Stimulated activated CD8-positive, alpha-beta memory T cell treated with anti-CD3 and anti-CD28 coated beads, Interleukin-4, amount 100 ng/mL, for 4 hours (primary cell): Measurements from ENCODE around the gene MORC2.

ENCODE experiments used
- DNase-seq, 2 donors: peaks; one replicate each; pipeline ENCODE4 v3.0.0-alpha.2; 2020; ENCODE audit warnings: low read depth in 2 of 2, low spot score in 1 of 2

Gene MORC2

DNA sequence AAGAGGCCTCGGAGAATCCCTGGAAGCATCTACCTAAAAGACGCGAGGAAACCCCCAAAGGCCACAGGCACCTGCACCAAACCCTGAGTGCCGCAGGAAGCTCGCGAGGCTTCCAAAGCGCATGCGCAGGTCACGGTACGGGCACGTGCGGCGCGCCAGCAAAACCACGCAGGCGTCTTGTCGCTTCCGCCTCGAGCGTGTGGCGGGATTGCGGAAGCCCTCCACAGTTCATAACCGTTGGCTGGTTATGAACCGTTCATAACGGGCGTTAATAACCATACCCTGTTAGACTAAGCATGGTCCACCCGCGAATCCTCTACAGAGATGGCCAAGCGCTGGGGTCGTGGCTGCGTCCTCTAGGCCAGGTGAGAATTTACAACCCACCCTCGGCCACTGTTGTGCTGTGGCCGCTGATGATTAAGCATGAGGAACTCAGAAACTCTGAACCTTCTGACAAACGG, 46.4 kb downstream of the MORC2 start:
- DNase-seq: peak; percentile 67 to 69

DNA sequence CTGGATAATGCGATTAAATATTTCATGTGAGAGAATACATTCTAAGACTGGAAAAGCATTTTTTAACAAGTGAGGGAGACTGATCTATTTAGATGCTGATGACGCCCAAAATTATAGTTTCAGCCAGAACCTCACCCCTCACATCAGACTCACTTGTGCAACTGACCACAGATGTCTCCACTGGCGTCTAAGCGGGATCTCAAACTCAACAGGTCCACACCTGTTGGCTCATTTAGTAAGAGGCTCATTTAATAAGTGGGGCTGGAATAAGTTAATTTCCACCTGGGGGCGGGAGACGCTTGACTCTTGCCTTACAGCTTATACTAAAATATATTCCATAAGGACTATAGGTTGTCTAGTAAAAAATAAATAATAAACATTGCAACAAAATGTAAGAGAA, 47.5 kb downstream of the MORC2 start:
- DNase-seq: no peak

DNA sequence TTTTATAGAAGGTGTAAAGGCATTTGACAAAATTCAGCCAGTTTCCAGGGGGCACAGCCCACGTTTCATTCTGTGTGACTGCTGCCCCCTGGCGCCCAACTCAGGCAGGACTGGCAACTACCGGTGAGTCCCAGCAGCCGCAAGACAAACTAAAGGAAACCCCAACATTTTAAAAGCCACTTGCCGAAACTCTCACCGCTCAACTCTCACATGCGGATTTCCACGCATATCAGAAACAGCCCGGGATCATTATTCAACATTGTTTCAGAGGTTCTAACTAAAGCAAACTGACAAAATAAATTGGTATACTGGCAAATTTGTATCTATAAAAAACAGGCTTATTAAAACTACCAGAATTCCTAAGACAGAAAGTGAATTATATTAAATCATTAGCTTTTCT, 48.2 kb downstream of the MORC2 start:
- DNase-seq: peak; percentile 67 to 81

DNA sequence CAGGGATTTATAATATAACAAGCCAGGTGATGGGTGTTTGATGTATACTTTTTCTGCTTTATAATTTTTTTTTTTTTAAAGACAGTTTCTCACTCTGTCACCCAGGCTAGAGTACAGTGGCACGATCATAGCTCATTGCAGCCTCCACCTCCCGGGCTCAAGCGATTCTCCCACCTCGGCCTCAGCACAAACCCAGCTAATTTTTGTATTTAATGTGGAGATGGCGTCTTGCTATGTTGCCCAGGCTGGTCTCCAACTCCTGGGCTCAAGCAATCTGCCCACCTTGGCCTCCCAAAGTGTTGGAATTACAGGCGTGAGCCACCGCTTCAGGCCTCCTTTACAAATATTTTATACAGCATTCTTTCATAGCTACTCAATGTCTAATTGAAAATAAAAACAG, 48.6 kb downstream of the MORC2 start:
- DNase-seq: no peak

DNA sequence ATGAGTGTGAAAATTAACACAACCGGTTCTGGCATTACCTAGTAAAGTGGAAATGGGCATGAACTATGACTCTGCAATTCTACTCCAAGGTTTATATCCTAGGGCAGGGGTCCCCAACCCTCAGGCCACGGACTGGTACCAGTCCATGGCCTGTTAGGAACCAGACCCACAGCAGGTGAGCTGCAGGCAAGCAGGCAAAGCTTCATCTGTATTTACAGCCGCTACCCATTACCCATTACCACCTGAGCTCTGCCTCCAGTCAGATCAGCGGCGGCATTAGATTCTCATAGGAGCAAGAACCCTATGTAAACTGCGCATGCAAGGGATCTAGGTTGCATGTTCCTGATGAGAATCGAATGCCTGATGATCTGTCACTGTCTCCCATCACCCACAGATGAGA, 49.8 kb downstream of the MORC2 start:
- no peak for DNase-seq

DNA sequence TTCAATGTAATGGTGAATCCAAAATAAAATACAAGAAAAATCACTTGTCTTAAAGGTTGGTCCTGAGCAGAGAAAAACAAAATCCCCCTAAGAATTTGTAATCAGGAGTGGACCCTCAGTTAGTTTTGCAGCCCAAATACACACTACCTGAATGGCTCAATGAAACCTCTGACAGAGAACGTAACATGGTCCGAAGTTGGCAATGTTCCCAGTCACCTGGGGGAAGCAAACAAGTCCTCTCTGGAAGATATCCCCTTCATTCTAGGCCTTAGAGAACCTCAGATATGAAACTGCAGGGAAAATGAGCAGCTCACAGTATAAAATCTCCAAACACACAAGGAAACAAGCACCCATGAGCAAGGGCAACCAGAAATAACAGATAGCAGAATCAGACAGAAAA, 58.2 kb downstream of the MORC2 start:
- no peak for DNase-seq

DNA sequence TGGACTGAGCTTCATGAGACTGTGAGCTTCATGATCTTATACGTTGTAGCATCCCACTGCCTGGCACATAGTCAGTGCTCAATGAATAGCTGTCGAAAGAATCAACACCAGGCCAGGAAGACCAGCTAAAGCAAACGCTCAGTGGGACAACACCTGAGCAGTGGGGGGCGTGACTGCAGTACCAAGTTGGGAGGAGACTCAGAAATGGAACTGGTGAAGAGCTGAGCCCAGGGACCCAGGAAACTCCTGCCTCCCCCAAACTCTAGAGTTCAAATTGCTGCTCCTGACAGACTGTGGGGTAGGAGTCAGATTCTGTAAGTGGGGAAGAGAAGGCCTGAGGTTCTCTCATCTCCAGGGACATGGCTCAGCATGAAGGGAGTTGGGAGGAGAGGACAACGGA, 59.3 kb downstream of the MORC2 start:
- DNase-seq: no peak

DNA sequence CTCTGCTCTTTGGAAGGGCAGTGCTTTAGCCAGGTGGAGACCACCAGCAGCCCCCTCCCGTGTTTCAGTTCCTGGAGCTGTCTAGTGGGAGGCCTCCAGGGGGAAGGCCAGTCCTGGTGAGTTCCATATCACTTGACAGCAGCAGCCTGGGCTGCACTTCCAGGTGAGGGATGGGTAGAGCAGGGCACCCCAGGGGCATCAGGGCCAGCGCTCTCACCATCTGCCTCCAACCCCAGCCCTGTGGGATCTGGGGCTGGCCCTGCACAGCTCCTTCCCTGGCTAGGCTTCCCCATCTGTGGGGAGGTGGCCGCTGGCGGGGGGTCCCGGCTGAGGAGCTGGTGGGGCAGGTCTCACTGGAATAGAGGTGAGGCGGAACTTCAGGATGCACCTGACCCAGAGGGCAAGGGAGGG, 60.5 kb downstream of the MORC2 start:
- DNase-seq: no peak

DNA sequence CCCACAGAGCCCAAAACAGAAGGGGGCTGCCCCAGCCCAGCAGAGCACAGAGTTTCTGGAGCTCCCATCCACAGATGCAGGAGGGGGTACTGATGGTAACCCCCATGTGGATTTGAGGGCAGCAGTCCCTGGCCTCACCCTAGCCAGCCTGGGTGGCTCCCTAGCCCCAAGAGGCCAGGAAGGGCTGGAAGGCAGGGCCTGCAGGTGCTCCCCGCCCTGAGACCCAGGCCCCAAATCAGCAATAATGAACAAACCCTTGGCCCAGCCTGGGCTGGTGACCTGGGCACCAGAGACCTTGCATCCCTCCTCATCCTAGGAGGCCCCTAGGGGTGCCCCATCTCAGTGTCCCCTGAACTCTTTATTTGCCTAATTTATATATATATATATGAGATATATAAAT, 61.6 kb downstream of the MORC2 start:
- DNase-seq: no peak

DNA sequence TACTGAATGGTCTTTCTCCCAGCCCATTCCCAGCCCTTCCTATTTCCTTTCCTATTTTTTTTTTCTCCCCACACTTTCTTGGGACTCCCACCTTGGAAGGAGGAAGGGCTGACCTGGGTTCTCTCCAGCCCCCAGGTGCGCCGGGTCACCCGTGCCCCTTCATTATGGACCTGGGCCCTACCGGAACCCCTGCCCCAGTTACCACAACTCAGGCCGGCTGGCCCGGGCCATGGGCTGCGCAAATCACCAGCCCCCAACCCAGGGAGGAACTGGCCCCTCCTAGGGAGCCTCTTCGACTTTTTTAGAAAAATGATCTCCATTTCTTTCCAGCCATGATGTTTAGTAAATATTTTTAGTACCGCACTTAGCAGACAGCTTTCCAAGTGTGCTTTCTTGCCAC, 62.2 kb downstream of the MORC2 start:
- DNase-seq: no peak

DNA sequence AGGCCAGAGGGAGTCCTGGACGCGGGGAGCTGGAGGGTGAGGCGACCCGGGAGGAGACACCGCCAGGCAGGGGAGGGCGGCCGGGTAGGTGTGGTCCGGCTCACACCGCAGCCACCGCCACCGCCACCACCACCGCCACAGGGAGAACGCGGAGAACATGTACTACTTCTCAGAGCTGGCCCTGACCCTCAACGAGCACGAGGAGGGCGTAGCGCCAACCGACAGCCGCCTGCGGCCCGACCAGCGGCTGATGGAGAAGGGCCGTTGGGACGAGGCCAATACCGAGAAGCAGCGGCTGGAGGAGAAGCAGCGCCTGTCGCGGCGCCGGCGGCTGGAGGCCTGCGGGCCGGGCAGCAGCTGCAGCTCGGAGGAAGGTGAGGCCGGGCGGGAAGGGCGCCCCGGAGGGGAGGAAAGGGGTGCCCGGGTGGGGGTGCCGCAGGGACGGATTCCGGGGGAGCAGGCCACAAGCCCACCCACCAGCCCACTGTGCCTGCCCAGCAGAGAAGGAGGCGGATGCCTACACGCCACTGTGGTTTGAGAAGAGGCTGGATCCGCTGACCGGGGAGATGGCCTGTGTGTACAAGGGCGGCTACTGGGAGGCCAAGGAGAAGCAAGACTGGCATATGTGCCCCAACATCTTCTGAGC, 62.8 kb downstream of the MORC2 start:
- DNase-seq: no peak

DNA sequence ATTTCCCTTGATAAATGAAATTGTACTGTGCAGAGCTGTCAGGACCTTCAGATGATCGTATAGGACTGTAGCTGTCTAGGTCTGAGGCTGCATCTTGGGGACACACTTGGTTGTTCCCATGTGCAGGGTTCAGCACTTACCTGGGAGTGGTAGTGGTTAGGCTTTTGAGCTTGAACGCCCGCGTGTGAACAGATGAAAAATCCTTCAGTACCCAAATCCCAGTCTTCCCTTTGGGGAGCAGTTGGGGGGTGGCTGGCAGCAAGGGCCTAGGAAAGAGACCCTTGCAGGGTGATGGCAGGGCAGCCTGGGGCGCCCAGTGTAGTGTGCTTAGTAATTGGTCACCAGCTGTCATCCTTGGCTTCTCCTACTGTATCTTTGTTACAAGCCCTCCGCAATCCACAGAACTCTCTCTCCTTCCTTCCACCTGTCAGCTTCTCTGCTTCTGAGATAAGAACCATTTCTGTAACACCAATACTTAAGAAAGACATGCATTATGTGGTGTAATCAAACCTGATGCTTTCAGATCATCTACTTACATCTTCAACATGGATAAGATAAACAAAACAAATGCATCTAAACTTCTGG, 64.6 kb downstream of the MORC2 start:
- no peak for DNase-seq

DNA sequence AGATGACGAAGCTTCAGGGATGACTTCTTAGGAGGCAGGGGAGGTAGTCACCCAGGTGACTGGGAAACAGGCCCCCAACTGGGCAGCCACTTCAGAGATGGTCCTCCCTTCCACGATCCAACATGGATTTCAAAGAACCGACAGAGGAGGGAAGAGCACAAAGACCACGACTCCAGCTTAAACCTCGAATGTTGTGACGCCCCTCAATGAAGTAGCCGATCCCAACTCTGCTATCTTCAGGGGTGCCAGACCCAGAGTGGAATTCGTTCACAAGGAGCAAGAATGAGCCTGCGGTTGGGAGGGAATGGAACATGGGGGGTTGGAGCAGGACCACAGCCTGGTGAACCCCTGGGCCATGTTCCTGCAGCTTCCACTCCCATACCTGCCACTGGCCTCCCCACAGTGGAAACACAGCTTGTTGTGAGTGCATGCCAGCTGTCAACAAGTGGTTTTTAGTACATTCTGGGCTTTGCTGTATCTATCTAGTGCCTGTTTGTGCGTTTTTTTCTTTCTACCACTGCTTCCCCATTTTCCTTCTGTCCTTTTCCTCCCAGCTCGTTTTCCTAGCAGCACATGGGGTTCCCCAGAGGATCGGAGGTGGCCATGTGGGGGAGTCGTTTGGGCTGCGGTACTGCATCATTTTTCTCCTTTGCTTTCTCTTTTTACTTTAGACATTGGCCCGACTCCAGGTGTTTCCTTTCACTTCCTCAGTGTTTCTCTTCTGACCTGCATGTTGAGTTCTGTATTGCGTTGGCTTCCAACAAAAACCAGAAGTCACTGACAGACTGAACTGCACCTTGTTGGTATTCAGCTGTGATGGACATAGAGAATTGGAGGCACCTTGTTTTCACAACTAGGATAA, 65.8 kb downstream of the MORC2 start:
- DNase-seq: no peak

DNA sequence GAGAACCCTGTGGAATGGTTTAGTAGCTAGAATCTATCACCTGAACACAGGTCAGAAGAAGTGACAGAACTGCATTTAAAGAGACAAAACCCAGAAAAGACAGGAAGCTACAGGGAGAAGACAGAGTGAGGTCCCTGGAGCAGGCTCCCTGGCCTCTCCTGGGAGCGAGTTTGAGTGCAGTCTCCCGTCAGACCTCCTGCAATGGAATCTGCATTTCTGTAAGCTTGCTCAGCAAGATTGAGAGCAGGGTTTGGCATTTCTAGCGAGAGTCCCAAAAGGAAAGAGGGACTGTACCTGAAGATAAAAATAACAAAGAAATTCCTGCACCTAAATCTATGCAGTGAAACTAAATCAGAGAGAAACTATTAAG, 74.2 kb downstream of the MORC2 start:
- DNase-seq: no peak

DNA sequence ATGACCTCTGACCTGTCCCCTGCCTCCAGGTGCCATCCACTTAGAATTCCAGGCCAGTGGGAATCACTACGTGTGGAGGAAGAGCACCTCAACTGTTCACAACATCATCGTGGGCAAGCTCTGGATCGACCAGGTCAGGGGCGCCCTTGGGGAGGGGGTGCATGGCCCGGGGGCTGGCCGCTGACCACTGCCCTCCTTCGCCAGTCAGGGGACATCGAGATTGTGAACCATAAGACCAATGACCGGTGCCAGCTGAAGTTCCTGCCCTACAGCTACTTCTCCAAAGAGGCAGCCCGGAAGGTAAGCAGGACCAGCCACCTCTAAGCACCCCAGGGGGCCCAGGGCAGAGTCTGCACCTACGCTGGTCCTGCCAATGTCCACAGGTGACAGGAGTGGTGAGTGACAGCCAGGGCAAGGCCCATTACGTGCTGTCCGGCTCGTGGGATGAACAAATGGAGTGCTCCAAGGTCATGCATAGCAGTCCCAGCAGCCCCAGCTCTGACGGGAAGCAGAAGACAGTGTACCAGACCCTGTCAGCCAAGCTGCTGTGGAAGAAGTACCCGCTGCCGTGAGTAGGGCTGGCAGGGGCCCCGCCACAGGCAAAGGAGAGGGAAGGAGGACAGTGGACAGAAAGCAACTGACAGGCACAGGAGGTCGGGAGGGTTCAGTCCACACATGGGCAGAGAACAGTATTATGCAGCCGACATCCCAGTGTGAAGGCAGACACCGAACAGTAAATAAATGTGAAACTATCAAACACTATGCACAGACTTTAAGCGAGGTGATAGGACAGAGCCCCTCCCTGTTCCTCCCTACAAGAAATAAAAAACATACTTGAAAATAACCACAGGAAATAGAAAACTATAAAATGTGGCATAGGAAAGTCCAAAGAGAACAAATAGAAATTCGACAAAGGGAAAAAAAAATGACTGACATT, 74.9 kb downstream of the MORC2 start:
- no peak for DNase-seq

DNA sequence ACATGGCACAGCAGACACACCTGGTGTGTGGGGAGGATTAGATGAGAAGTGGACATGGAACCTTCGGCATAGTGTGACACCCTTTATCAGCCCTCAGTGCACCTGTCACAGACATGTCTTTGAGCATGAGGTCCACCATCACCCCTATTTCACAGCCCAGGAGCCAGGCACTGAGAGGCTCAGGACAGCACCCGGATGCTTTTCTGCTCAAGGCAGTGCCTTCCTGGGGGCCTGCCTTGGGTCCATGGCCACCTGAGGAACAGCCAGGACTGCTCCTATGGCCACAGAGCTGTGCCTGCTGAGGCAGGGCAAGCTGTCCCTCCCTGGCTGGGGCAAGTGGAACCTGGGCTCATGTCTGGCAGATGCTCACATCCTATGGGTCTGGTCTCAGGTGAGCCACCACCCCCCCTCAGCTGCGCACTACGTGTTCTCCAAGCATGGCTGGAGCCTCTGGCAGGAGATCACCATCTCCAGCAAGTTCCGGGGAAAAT, 75.8 kb downstream of the MORC2 start:
- DNase-seq: no peak

DNA sequence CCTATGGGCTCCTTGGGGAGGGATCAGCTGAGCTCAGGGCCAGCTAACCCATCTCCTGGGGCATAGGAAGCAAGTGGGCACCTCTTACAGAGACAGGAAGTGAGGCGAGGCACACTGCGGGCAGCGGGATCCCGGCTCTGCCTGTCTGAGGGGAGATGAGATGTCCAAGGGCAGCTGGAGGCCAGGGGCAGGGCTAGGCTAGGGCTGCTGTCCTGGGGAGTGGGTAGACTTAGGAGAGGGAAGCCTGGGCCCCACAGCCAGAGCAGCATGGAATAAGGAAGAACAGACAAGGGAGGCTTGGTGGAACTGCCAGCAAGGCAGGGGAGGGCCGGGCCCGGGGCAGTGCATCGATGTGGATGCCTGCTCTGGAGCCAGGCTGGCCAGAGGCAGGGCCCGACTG, 76.3 kb downstream of the MORC2 start:
- no peak for DNase-seq

DNA sequence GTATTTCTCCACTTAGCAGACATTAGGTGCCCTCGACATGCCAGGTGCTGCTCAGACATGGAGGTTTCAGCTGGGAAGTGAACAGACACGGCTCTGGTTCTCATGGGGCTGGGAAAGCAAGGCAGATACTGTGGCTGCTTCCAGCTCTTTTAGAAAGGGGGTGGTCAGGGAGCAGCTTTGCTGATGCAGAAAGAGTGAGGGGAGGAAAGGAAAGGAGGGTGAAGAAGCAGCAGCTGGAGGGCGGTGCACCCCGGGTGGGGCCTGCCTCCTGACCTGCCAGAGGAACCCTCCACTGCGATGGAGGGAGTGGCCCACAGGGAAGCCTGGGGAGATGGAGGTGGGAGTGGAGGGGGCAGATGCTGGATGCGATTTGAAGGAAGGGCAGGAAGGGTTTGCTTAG, 76.8 kb downstream of the MORC2 start:
- no peak for DNase-seq

DNA sequence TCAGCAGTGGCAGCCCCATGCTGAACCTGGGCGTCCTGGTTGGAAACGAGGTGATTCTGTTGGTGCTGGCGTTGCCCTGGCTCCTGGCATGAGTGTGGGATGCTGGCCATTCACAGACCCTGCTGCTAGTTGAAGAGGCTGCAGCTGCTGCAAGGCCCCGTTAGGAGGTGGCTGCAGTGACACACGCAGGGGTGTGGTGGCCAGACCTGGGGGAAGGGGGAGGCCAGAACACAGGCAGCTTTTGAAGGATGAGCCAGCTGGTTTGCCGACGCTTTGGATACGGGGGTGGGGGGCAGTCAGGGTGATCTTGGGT, 77.2 kb downstream of the MORC2 start:
- no peak for DNase-seq

DNA sequence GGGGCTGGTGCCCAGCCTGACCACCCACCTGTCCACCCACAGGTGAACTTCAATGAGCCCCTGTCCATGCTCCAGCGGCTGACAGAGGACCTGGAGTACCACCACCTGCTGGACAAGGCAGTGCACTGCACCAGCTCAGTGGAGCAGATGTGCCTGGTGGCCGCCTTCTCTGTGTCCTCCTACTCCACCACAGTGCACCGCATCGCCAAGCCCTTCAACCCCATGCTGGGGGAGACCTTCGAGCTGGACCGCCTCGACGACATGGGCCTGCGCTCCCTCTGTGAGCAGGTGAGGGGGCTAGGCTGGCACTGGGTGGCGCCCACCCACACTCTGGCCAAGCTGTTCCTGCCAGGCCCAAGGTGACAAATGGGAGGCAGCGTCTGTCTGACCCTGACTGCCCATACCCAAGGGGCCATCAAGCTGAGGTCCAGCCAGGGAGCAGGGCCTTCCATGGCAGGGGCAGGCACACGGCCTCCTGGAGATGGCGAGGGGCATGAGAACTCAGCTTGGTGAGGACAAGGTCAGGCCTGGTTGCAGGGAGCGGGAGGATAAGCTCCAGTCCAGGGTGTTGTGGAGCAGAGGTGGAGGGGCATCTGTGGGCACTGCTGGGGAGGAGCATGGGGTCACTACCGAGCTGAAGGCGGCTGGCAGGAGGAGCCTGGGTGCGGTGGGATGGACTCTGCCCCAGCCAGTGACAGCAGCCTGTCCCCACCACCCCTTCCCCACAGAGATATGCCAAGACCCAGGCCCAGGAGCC, 77.7 kb downstream of the MORC2 start:
- no peak for DNase-seq
